Stimulated activated CD4-positive, alpha-beta T cell treated with anti-CD3 and anti-CD28 coated beads, Interleukin-15, amount 100 ng/mL, for 1 hour (primary cell): ENCODE data around the gene VGLL1.
A peak's percentile ranks its signal among the peaks of the same experiment; 100 is the strongest.

Source experiments
- DNase-seq, 2 donors: peaks; one replicate each; pipeline ENCODE4 v3.0.0-alpha.2; 2020; ENCODE audit warnings: low read depth in 1 of 2, low spot score in 1 of 2

VGLL1 gene, protein sequence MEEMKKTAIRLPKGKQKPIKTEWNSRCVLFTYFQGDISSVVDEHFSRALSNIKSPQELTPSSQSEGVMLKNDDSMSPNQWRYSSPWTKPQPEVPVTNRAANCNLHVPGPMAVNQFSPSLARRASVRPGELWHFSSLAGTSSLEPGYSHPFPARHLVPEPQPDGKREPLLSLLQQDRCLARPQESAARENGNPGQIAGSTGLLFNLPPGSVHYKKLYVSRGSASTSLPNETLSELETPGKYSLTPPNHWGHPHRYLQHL

DNA sequence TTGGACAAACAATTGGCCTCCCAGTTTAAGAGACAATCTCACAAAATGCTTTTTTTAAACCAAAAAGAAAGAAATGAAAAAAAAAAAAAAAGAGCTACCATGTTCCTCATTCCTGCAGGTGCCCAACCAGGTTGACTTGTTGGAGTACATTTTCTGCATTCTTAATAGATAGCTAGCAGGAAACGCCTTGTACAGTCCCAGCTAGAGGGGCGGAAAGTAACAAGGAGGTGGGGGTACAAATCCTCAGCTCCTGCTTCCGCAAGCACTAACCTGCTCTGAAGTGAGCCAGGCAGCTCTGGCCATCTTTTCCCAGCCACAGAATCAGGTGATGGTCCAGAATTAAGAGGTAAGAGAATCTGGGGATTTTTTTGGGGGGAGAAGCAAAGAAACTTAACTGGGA lies at the start of gene VGLL1:
VGLL1 (plus strand) TSS at position 265 of the 400 bp plus-strand sequence. CDS start 3,806 bp downstream, outside the sequence.
- DNase-seq = no peak

- DNase-seq = no peak
Observed at GRCh38 chrX:136487647-136488046, 44.4 kb upstream of the VGLL1 start, which contains the start of gene BRS3. Gene BRS3, plus strand, starts transcription at chrX:136487947. Its CDS starts 168 bp downstream, at chrX:136488115.

DNA sequence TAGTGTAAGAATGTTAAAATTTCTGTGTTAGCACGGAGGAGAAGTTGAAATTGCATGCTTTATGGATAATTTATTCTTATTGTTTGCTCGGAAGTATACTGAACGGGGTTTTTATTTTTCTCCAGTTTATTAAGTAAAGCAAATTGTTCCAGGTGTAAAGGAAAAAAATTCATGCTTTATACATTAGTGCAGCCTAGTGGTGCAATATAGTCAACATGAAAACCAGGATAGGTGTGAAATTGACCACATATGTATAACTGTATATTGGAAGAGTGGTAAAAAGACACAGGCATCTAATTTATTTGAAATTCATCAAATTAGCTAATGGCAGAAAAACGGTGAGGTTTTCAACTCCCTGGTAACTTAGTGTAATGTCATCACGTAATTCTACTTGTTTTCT lies 43.3 kb upstream of the VGLL1 start:
- DNase-seq = no peak

DNA sequence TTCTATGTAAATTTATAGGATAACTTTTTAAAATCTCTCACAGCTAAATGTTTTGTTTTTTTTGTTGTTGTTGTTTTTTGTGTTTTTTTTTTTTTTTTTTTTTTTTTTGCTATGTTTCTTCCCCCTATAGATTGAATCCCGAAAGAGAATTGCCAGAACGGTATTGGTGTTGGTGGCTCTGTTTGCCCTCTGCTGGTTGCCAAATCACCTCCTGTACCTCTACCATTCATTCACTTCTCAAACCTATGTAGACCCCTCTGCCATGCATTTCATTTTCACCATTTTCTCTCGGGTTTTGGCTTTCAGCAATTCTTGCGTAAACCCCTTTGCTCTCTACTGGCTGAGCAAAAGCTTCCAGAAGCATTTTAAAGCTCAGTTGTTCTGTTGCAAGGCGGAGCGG lies 40.2 kb upstream of the VGLL1 start:
- DNase-seq = no peak

DNA sequence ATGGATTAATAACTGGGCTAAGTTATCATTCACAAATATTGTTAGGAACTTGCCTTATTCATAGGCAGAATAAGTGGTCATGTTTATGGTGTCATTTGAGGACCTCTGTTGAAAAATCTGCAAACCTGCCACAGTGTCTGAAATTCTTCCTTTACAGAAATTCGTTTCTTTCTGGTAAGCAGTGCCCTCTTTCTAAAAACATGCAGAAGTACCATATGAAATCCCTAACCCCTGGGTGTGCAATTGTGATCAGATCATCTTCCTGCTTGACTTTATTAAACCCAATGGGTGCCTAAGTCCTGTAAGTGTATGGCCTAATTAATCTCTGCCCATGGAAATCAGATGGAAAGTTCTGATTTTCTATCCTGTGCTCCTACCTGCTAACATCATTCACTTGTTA lies 39.0 kb upstream of the VGLL1 start:
- DNase-seq = no peak

GRCh38 chrX:136495043-136495442 lies 37.0 kb upstream of the VGLL1 start:
- no peak for DNase-seq

DNA sequence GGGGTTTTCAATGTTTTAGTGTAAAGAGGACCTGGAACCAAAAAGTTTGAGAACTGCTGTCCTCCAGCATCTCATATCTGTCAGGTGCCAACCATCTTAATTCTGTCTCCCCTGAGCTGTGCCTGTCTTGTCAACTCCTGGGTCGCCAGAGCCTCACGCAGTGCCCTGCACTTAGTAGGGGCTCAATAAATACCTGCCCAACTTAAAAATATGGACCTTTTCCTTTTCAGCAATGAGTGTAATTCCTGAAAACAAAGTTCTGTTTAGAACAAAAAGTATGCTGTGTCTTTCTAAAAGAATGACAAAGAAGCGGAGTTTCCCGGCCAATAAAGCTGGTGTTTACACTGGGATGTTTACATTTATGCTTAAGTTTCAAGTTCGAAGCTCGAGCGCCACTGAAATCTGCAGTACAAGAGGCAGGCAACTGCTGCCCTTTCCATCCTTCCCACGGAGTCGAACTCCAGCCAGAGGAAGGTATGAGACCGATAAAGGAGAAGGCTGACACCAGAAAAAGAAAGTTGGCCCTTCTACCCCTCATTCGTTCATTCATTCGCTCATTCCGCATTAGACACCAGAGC lies 35.7 kb upstream of the VGLL1 start:
- DNase-seq = no peak

DNA sequence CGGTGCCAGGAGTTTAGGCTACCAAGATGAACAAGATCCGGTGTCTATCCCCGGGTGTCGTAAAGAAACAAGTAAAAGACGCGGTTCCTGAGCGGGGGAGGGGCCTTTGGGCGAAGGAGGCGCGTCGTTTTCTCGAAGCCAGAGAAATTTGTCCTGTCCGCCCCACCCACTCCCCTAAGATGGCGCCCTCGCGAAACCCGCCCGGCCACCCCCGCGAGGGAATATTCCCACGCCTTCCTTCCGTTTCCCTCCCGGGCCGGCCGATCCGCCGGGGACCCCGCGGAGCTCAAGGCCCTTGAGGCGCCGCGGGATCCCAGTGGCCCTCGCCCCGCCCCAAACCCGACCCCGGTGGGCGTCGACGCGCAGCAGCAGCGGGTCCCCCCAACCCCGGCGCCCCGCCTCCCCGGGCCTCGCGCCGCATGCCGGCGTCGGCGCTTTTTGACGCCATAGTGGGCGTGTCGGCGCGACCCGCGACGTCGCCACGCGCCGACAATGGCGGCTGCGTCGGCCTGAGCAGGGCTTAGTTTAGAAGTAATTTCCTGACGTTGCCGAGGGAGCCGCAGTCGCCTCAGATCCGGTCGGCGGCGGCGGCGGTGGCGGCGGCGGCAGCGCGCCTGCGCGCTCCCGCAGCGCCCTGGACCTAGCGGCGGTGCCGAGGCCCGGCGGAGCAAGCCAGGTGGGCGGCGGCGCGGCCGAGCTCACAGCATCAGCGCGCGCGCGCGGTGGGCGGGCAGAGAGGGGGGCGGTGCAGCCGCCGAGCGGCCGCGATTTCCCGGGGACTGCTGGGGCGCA lies 35.1 kb upstream of the VGLL1 start:
- DNase-seq = peak; percentile 66 to 70

DNA sequence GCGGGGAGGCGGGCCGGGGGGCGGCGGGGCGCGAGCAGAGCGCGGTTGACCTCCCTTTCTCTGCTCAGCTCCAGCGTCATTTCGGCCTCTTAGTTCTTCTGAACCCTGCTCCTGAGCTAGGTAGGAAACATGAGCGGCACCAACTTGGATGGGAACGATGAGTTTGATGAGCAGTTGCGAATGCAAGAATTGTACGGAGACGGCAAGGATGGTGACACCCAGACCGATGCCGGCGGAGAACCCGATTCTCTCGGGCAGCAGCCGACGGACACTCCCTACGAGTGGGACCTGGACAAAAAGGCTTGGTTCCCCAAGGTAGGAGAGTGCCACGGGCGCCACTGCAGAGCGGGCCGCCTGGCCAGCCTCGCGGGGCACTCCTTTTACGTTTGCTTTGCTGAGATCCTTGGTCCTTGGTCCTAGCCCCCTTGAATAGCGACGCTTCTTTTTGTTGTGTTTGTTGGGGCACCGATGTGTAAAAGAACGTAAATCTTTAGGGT lies 34.4 kb upstream of the VGLL1 start, which contains the start of gene HTATSF1:
HTATSF1 (plus strand) TSS at position 37 of the 497 bp plus-strand sequence; CDS start at position 130, 93 bp downstream.
- peak in 1 of 2 donors; percentile 3 for DNase-seq

- DNase-seq = no peak
Observed at GRCh38 chrX:136519069-136519468, 12.9 kb upstream of the VGLL1 start.

DNA sequence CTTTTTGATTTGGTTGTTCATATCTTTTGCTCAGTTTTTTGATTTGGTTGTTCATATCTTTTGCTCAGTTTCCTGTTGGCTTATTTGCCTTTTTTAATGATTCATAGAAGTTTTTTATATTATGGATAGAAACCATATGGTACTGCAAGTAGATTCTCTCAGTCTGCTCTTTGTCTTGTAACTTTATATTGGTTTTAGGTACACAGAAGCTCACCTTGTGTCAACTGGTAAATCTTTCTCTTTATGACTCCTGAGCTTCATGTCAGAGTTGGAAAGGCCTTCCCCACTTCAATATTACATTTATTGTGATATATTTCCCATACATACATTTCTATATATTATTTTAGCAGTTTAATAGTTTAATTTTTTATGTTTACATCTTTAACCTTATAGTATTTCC lies 8.2 kb upstream of the VGLL1 start:
- DNase-seq = no peak

- no peak for DNase-seq
Observed at GRCh38 chrX:136525738-136526606, 6.0 kb upstream of the VGLL1 start.

DNA sequence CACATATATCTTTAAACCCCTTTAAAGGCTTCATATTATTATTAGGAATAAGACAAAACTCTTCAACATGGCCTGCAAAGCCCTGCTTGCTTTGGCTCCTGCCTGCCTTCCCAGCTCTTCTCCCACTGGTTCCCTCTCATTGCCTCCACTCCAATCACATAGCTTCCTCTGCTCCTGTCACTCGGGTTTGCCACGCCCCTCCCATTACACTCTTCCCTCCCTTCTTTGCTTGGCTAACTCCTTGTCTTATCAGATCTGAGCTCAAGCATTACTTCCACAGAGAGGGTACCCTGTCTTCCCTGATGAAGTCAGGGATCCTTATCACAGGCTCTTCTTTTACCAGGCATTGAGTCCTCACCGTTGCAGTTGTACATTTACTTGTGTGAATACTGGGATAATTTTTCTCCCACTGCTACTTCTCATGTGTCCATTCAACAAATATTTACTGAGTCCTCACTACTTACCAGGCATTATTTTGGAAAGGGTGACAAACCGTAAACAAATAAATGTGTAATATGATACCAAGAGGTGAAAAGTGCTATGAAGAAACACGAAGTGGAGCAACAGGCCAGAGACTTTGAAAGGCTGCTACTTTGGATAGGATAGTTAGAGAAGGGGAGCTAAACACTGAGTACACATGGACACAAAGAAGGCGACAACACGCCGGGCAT lies 3.2 kb upstream of the VGLL1 start:
- DNase-seq = no peak

DNA sequence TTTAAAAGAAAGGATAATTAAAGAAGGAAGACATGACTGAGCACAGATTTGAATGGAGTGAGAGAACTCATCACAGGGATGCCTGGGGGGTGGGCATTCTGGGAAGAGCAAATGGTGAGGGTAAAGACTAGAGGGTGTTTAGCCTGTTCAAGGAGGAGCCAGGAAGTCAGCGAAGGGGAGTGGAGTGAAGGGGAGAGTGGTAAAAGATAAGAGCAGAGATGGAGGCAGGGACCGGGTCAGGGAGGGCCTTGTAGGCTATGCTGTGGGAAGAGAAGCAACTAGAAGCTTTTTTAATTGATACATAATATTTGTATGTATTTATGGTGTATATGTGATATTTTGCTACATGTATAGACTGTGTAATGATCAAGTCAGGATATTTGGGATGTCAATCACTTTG lies 2.2 kb upstream of the VGLL1 start:
- no peak for DNase-seq

DNA sequence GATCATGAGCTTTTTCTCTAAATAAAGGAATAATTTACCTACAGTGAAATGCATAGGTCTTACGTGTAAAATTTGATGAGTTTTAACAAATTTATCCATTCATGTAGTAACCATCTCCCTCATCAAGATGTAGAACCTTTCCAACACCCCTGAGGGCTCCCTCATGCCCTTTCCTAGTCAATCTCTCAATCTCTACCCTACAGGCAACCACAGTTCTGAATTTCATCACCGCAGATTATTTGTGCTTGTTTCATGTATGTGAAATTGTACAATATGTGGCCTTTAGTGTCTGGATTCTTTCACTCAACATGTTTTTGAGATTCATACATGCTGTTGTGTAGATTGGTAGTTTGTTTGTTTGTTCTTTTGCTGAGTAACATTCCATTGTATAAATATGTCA lies 2.1 kb downstream of the VGLL1 start:
- no peak for DNase-seq

GRCh38 chrX:136538811-136539210 lies 6.8 kb downstream of the VGLL1 start:
- DNase-seq = no peak

DNA sequence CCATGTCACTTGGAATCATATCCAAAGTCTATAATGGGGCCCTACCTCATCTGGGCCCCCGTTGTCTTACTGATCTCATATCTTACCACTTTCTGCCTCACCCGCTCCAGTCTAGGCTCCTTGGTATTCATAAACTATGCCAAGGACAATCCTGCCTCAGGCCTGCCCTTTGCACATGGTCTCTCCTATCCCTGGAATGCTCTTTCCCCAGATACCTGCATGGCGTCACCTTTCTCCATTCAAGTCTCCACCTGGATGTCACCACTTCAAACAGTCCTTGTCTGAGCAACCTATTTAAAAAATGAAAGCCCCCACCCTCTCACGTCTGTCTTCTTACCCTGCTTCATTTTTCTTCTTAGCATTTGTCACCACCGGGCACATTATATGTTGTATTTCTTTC lies 8.2 kb downstream of the VGLL1 start:
- no peak for DNase-seq

GRCh38 chrX:136541294-136541693 lies 9.3 kb downstream of the VGLL1 start:
- DNase-seq = no peak

GRCh38 chrX:136542281-136542680 lies 10.3 kb downstream of the VGLL1 start:
- DNase-seq = no peak

GRCh38 chrX:136546371-136546781 lies 14.4 kb downstream of the VGLL1 start:
- DNase-seq = no peak
